SK-N-SH (cell line): ENCODE data around the gene HBG2.

Experiments
- CTCF ChIP-seq: fragments of 200-600 bp; sonication (generic); IDR thresholded peaks from 2 replicates; pipeline ENCODE4 v1.6.1; 2017; ENCODE audit warnings: antibody characterized with exemption, mild to moderate bottlenecking, moderate library complexity
- ELF1 ChIP-seq: IDR thresholded peaks from 2 replicates; pipeline ENCODE4 v1.4.0; 2012
- EZH2phosphoT487 ChIP-seq: fragments of 200-600 bp; sonication (generic); IDR thresholded peaks from 2 replicates; pipeline ENCODE4 v1.6.1; 2017; ENCODE audit warnings: low read depth, mixed run types, mild to moderate bottlenecking, antibody characterized with exemption, moderate library complexity, borderline replicate concordance
- FOXJ3 ChIP-seq: sonication (generic); formaldehyde crosslinking; IDR thresholded peaks from 2 replicates; pipeline ENCODE4 v1.5.1; 2020; ENCODE audit warnings: mild to moderate bottlenecking, missing genetic modification reagents
- JUND ChIP-seq: IDR thresholded peaks from 2 replicates; pipeline ENCODE4 v1.4.0; 2012
- POLR2AphosphoS5 ChIP-seq: IDR thresholded peaks from 2 replicates; pipeline ENCODE4 v1.6.1; 2012; ENCODE audit warnings: low read depth, low read length
- RFX5 ChIP-seq: IDR thresholded peaks from 2 replicates; pipeline ENCODE4 v1.6.1; 2012; ENCODE audit warnings: mild to moderate bottlenecking, improper control_type of control experiment, low read length
- RXRA ChIP-seq: IDR thresholded peaks from 2 replicates; pipeline ENCODE4 v1.4.0; 2012; ENCODE audit warnings: low read depth, mild to moderate bottlenecking, borderline replicate concordance
- SMC3 ChIP-seq: IDR thresholded peaks from 2 replicates; pipeline ENCODE4 v1.6.1; 2012; ENCODE audit warnings: low read depth, low read length, improper control_type of control experiment
- TAF1 ChIP-seq: IDR thresholded peaks from 2 replicates; pipeline ENCODE4 v1.6.1; 2012; ENCODE audit warnings: low read depth, mild to moderate bottlenecking, low read length, moderate library complexity, borderline replicate concordance
- TCF12 ChIP-seq: IDR thresholded peaks from 2 replicates; pipeline ENCODE4 v1.4.0; 2012
- TEAD4 ChIP-seq: IDR thresholded peaks from 2 replicates; pipeline ENCODE4 v1.4.0; 2012; ENCODE audit warnings: mild to moderate bottlenecking, borderline replicate concordance; ENCODE audit not compliant: insufficient read depth
- YY1 ChIP-seq: IDR thresholded peaks from 2 replicates; pipeline ENCODE4 v1.4.0; 2012; ENCODE audit warnings: low read depth, mild to moderate bottlenecking
- TF ChIP-seq, protein P1 (sequence below): IDR thresholded peaks from 2 replicates; pipeline ENCODE4 v1.4.0; 2012; ENCODE audit warnings: low read depth, borderline replicate concordance

- TF ChIP-seq SMC3: no peak
- TF ChIP-seq POLR2AphosphoS5: no peak
- TF ChIP-seq CTCF: no peak
- no peak for TF ChIP-seq EZH2phosphoT487
- TF ChIP-seq FOXJ3 (CRISPR knock-in tag): no peak
- no peak for TF ChIP-seq TCF12
- TF ChIP-seq ELF1: no peak
- TF ChIP-seq TAF1: no peak
- TF ChIP-seq, protein P1, sequence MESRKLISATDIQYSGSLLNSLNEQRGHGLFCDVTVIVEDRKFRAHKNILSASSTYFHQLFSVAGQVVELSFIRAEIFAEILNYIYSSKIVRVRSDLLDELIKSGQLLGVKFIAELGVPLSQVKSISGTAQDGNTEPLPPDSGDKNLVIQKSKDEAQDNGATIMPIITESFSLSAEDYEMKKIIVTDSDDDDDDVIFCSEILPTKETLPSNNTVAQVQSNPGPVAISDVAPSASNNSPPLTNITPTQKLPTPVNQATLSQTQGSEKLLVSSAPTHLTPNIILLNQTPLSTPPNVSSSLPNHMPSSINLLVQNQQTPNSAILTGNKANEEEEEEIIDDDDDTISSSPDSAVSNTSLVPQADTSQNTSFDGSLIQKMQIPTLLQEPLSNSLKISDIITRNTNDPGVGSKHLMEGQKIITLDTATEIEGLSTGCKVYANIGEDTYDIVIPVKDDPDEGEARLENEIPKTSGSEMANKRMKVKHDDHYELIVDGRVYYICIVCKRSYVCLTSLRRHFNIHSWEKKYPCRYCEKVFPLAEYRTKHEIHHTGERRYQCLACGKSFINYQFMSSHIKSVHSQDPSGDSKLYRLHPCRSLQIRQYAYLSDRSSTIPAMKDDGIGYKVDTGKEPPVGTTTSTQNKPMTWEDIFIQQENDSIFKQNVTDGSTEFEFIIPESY: no peak
- TF ChIP-seq RXRA: no peak
- no peak for TF ChIP-seq JUND
- no peak for TF ChIP-seq RFX5
- TF ChIP-seq YY1: no peak
- no peak for TF ChIP-seq TEAD4
Observed at GRCh38 chr11:5242933-5243815, 11.4 kb downstream of the HBG2 start.
